ENCODE measurements around the gene ESRRA.
"Not testable (repeated sequence)": the region's sequence is repeated elsewhere in the genome, so short reads cannot be mapped to it uniquely, and the experiment has no call there.

ESRRA gene

DNA sequence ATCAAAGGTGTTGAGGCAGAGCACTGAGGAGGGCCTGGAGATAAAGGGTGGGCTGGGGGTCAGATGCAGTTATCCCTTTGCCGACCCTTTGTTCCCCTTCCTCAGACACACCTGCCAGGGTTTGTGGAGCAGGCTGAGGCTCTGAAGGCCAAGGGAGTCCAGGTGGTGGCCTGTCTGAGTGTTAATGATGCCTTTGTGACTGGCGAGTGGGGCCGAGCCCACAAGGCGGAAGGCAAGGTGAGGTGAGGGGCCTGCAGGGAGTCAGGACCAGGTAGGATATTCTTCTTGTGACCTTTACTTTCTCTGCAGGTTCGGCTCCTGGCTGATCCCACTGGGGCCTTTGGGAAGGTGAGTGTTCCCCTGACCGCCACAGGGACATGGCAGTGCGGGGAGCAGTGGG, 15.2 kb downstream of the ESRRA start:
- ChIA-PET POLR2A (no interaction called here), CTCF (no interaction called here)
- TF ChIP-seq HDGF (IDR thresholded peaks at IDR 0.05; ENCODE audit: borderline replicate concordance) (no peak), ZNF384 (IDR thresholded peaks at IDR 0.05) (no peak), SUZ12 (IDR thresholded peaks at IDR 0.05) (no peak), NFRKB (IDR thresholded peaks at IDR 0.05) (no peak), SP1 (IDR thresholded peaks at IDR 0.05) (no peak), ELF4 (IDR thresholded peaks at IDR 0.05) (no peak), FOXM1 (IDR thresholded peaks at IDR 0.05; ENCODE audit: borderline replicate concordance) (no peak), BHLHE40 (IDR thresholded peaks at IDR 0.05; ENCODE audit: borderline replicate concordance) (no peak), LEF1 (IDR thresholded peaks at IDR 0.05; ENCODE audit: borderline replicate concordance) (no peak), L3MBTL2 (conservative IDR thresholded peaks at IDR 0.05) (no peak), CTBP1 (IDR thresholded peaks at IDR 0.05; ENCODE audit: borderline replicate concordance) (no peak), FOXA1 (IDR thresholded peaks at IDR 0.05) (no peak), FOXK2 (IDR thresholded peaks at IDR 0.05) (no peak)
- TF ChIP-seq, protein P1, sequence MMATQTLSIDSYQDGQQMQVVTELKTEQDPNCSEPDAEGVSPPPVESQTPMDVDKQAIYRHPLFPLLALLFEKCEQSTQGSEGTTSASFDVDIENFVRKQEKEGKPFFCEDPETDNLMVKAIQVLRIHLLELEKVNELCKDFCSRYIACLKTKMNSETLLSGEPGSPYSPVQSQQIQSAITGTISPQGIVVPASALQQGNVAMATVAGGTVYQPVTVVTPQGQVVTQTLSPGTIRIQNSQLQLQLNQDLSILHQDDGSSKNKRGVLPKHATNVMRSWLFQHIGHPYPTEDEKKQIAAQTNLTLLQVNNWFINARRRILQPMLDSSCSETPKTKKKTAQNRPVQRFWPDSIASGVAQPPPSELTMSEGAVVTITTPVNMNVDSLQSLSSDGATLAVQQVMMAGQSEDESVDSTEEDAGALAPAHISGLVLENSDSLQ (IDR thresholded peaks at IDR 0.05) = no peak
- DNase-seq (ENCODE audit: extremely low spot score) = no peak

DNA sequence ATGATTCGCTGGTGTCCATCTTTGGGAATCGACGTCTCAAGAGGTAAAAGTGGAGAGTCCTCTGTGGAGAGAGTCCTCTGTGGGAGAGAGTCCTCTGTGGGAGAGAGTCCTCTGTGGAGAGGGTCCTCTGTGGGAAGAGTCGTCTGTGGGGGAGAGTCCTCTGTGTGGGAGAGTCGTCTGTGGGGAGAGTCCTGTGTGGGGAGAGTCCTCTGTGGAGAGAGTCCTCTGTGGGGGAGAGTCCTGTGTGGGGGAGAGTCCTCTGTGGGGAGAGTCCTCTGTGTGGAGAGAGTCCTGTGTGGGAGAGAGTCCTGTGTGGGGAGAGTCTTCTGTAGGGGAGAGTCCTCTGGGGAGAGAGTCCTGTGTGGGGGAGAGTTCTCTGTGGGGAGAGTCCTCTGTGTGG, 15.7 kb downstream of the ESRRA start:
- no peak for DNase-seq (ENCODE audit: extremely low spot score)
- CTCF ChIA-PET = no interaction called here
- TF ChIP-seq HDGF (IDR thresholded peaks at IDR 0.05; ENCODE audit: borderline replicate concordance) (no peak), ARNT (IDR thresholded peaks at IDR 0.05) (no peak), L3MBTL2 (conservative IDR thresholded peaks at IDR 0.05) (no peak), FOXK2 (IDR thresholded peaks at IDR 0.05) (no peak), BHLHE40 (IDR thresholded peaks at IDR 0.05; ENCODE audit: borderline replicate concordance) (no peak), NFRKB (IDR thresholded peaks at IDR 0.05) (no peak), ZNF384 (IDR thresholded peaks at IDR 0.05) (no peak), LEF1 (IDR thresholded peaks at IDR 0.05; ENCODE audit: borderline replicate concordance) (no peak), FOXM1 (IDR thresholded peaks at IDR 0.05; ENCODE audit: borderline replicate concordance) (no peak), ELF4 (IDR thresholded peaks at IDR 0.05) (no peak), TARDBP (IDR thresholded peaks at IDR 0.05) (no peak), SP1 (IDR thresholded peaks at IDR 0.05) (no peak), SUZ12 (IDR thresholded peaks at IDR 0.05) (no peak), CTBP1 (IDR thresholded peaks at IDR 0.05; ENCODE audit: borderline replicate concordance) (no peak), FOXA1 (IDR thresholded peaks at IDR 0.05) (no peak)
- TF ChIP-seq, protein P1 (IDR thresholded peaks at IDR 0.05) = no peak
- POLR2A ChIA-PET = no interaction called here

DNA sequence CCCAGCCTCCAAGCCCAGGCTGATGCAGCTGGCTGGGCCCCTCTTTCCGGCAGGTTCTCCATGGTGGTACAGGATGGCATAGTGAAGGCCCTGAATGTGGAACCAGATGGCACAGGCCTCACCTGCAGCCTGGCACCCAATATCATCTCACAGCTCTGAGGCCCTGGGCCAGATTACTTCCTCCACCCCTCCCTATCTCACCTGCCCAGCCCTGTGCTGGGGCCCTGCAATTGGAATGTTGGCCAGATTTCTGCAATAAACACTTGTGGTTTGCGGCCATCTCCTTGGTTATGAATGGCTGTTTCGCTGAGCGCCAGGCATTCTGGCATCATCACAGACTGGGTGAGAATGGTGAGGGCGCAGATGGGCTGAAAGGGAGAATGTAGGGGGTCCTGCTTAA, 16.2 kb downstream of the ESRRA start:
- TF ChIP-seq ARNT (IDR thresholded peaks at IDR 0.05) = no peak
- no peak for TF ChIP-seq FOXA1 (IDR thresholded peaks at IDR 0.05)
- no peak for TF ChIP-seq FOXM1 (IDR thresholded peaks at IDR 0.05; ENCODE audit: borderline replicate concordance)
- TF ChIP-seq ZNF384 (IDR thresholded peaks at IDR 0.05) = no peak
- TF ChIP-seq TARDBP (IDR thresholded peaks at IDR 0.05) = no peak
- TF ChIP-seq ELF4 (IDR thresholded peaks at IDR 0.05) = no peak
- TF ChIP-seq SP1 (IDR thresholded peaks at IDR 0.05) = no peak
- no peak for TF ChIP-seq FOXK2 (IDR thresholded peaks at IDR 0.05)
- no peak for TF ChIP-seq BHLHE40 (IDR thresholded peaks at IDR 0.05; ENCODE audit: borderline replicate concordance)
- TF ChIP-seq L3MBTL2 (conservative IDR thresholded peaks at IDR 0.05) = no peak
- TF ChIP-seq NFRKB (IDR thresholded peaks at IDR 0.05) = no peak
- TF ChIP-seq SUZ12 (IDR thresholded peaks at IDR 0.05) = no peak
- TF ChIP-seq CTBP1 (IDR thresholded peaks at IDR 0.05; ENCODE audit: borderline replicate concordance) = no peak
- no peak for TF ChIP-seq HDGF (IDR thresholded peaks at IDR 0.05; ENCODE audit: borderline replicate concordance)
- TF ChIP-seq LEF1 (IDR thresholded peaks at IDR 0.05; ENCODE audit: borderline replicate concordance) = no peak
- POLR2A ChIA-PET = no interaction called here
- CTCF ChIA-PET = no interaction called here
- no peak for DNase-seq (ENCODE audit: extremely low spot score)

DNA sequence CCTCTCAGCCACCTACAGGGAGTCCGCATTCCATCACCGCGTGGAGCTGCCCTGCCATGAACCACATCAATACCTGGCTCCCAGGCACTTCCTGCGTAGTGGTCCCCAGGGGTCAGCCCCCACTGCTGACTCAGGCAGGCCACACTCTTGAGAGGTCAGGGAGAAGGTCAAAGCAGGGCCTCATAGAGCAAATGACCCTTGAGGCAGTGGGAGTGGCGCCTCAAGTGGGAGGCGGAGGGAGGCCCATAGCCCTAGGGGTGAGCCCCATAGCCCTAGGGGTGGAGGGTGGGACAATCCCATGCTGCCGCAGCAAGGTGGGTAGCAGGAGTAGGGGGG, 17.6 kb downstream of the ESRRA start:
- no peak for DNase-seq (ENCODE audit: extremely low spot score)
- TF ChIP-seq ARNT (IDR thresholded peaks at IDR 0.05) = no peak
- TF ChIP-seq CTBP1 (IDR thresholded peaks at IDR 0.05; ENCODE audit: borderline replicate concordance) = no peak
- TF ChIP-seq, protein P1 (IDR thresholded peaks at IDR 0.05) = no peak
- no peak for TF ChIP-seq BHLHE40 (IDR thresholded peaks at IDR 0.05; ENCODE audit: borderline replicate concordance)
- no peak for TF ChIP-seq TARDBP (IDR thresholded peaks at IDR 0.05)
- no peak for TF ChIP-seq LEF1 (IDR thresholded peaks at IDR 0.05; ENCODE audit: borderline replicate concordance)
- TF ChIP-seq FOXA1 (IDR thresholded peaks at IDR 0.05) = no peak
- no peak for TF ChIP-seq NFRKB (IDR thresholded peaks at IDR 0.05)
- TF ChIP-seq L3MBTL2 (conservative IDR thresholded peaks at IDR 0.05) = no peak
- no peak for TF ChIP-seq SP1 (IDR thresholded peaks at IDR 0.05)
- ChIA-PET POLR2A (interaction anchor here (1.8 kb wide), 1 partner anchor 9 kb away, joined by 5 read pairs; no protein-coding TSS in a partner anchor), CTCF (interaction anchor here (1.1 to 1.7 kb wide), 2 partner anchors 9 to 32 kb away, joined by 4 to 7 read pairs; no protein-coding TSS in a partner anchor)

DNA sequence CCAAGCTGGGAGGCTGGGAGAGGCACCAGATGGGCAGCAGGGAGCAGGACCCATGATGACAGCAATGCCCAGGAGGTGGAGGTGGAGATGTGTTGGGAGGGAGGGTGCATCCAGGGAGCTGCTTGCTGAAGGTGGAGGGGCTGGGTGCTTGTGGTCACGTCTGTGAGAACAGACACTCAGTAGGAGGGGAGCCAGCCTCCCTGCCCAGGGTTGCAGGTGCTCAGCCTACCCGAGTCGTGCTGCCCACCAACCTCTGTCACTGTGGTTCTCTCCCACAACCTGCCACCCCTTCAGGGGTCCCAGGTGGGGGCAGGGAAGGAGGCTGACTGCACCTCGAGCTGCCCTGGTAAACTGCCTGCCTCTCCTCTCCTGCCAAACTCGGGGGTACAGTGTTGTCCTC, 18.0 kb downstream of the ESRRA start:
- no peak for DNase-seq (ENCODE audit: extremely low spot score)
- ChIA-PET CTCF (interaction anchor here (1.1 to 1.7 kb wide), 2 partner anchors 8 to 32 kb away, joined by 4 to 7 read pairs; no protein-coding TSS in a partner anchor), POLR2A (interaction anchor here (1.8 kb wide), 1 partner anchor 8 kb away, joined by 5 read pairs; no protein-coding TSS in a partner anchor)

DNA sequence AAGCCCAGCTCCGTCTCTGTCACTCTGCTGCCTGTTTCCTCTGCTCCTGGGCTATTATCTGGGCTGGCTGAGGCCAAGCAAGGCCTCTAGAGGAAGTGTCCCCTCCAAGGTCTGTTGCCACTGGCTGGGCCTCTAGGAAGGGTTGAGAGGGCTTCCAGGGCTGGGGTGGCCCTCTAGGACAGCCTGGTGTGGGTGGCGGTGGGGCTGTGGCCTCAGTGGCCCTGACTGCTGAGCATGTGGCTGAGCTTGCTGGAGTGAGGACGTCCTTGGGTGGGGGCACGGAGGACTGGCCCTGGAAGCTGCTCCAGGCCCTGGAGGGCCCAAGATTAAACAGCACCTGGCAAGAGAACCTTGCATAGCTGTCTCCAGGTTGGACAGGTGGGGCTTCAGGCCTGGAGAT, 18.7 kb downstream of the ESRRA start:
- CTCF ChIA-PET = interaction anchor here (0.6 to 1.7 kb wide), 2 partner anchors 8 to 31 kb away, joined by 4 to 7 read pairs; no protein-coding TSS in a partner anchor
- DNase-seq (ENCODE audit: extremely low spot score) = not testable (repeated sequence)
- POLR2A ChIA-PET = interaction anchor here (1.8 kb wide), 1 partner anchor 8 kb away, joined by 5 read pairs; no protein-coding TSS in a partner anchor

More for the DNA sequence above, 18.0 kb downstream of the ESRRA start:
- no peak for TF ChIP-seq TARDBP (IDR thresholded peaks at IDR 0.05)
- TF ChIP-seq FOXA1 (IDR thresholded peaks at IDR 0.05) = no peak
- TF ChIP-seq ZNF384 (IDR thresholded peaks at IDR 0.05) = no peak
- TF ChIP-seq SP1 (IDR thresholded peaks at IDR 0.05) = no peak
- TF ChIP-seq CTBP1 (IDR thresholded peaks at IDR 0.05; ENCODE audit: borderline replicate concordance) = no peak
- TF ChIP-seq, protein P1 (IDR thresholded peaks at IDR 0.05) = no peak
- no peak for TF ChIP-seq FOXM1 (IDR thresholded peaks at IDR 0.05; ENCODE audit: borderline replicate concordance)
- no peak for TF ChIP-seq LEF1 (IDR thresholded peaks at IDR 0.05; ENCODE audit: borderline replicate concordance)
- no peak for TF ChIP-seq L3MBTL2 (conservative IDR thresholded peaks at IDR 0.05)
- TF ChIP-seq ELF4 (IDR thresholded peaks at IDR 0.05) = no peak
- no peak for TF ChIP-seq HDGF (IDR thresholded peaks at IDR 0.05; ENCODE audit: borderline replicate concordance)
- TF ChIP-seq NFRKB (IDR thresholded peaks at IDR 0.05) = no peak
- no peak for TF ChIP-seq SUZ12 (IDR thresholded peaks at IDR 0.05)
- TF ChIP-seq BHLHE40 (IDR thresholded peaks at IDR 0.05; ENCODE audit: borderline replicate concordance) = no peak
- TF ChIP-seq FOXK2 (IDR thresholded peaks at IDR 0.05) = no peak
- no peak for TF ChIP-seq ARNT (IDR thresholded peaks at IDR 0.05)

All from HEK293T (cell line).